GM12875 (cell line): ENCODE results near the gene ATXN8OS.

Source experiments
- H3K4me3 ChIP-seq: one replicate; pipeline ENCODE4 v1.5.1; 2011; ENCODE audit warnings: low read depth, low read length, control low read depth
- TF ChIP-seq, protein P1 (sequence below): IDR thresholded peaks from 2 replicates; pipeline ENCODE4 v1.5.1; 2011; ENCODE audit warnings: low read depth, mild to moderate bottlenecking, control low read depth, inconsistent platforms, low read length, moderate library complexity, borderline replicate concordance; ENCODE audit not compliant: insufficient read depth

ATXN8OS gene

GRCh38 chr13:70107498-70108281 is at the start of gene ATXN8OS:
Gene ATXN8OS, plus strand, starts transcription at chr13:70107826.
- H3K4me3 ChIP-seq: no peak within 1 kb of the TSS
- TF ChIP-seq, protein P1, sequence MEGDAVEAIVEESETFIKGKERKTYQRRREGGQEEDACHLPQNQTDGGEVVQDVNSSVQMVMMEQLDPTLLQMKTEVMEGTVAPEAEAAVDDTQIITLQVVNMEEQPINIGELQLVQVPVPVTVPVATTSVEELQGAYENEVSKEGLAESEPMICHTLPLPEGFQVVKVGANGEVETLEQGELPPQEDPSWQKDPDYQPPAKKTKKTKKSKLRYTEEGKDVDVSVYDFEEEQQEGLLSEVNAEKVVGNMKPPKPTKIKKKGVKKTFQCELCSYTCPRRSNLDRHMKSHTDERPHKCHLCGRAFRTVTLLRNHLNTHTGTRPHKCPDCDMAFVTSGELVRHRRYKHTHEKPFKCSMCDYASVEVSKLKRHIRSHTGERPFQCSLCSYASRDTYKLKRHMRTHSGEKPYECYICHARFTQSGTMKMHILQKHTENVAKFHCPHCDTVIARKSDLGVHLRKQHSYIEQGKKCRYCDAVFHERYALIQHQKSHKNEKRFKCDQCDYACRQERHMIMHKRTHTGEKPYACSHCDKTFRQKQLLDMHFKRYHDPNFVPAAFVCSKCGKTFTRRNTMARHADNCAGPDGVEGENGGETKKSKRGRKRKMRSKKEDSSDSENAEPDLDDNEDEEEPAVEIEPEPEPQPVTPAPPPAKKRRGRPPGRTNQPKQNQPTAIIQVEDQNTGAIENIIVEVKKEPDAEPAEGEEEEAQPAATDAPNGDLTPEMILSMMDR: no peak

- TF ChIP-seq, protein P1: no peak
- H3K4me3 ChIP-seq: no peak overlapping the region
Observed at GRCh38 chr13:70080012-70080411, 27.6 kb upstream of the ATXN8OS start.

- no peak overlapping the region for H3K4me3 ChIP-seq
- TF ChIP-seq, protein P1: no peak
Observed at GRCh38 chr13:70087247-70087646, 20.4 kb upstream of the ATXN8OS start.

GRCh38 chr13:70088926-70089325 is 18.7 kb upstream of the ATXN8OS start:
- H3K4me3 ChIP-seq: no peak overlapping the region
- TF ChIP-seq, protein P1: no peak

DNA sequence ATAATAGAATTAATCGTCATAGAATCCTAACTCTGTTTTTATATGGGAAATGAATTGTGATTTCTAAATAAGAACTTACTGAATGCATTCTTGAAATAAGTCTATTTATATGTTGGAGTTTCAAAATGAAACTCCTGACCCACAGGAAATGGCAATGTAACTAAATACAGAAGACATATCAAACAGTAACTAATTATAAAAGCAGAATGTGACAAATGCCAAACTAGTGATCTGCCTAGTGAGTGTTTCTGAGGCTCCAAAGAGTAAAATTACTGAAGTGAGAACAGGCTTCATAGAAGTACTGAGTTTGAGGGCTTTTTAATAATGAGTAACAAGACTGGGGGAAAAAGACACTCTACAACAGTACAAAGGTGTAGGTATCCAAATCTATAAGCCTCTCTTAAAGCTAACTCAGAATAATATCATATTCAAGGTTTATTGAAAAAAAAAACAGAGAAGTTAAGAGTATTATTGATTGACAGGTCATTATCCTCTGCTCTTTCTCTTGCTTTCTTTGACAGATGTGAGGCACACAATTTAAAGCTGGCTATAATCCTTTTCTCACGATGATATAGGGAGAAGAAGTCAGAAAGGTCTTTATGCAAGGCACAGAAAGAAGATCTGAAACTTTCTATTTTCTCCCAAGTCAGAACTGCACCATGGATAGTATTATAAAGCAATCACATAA is 17.4 kb upstream of the ATXN8OS start:
- TF ChIP-seq, protein P1: no peak
- no peak overlapping the region for H3K4me3 ChIP-seq

- TF ChIP-seq, protein P1: no peak
- no peak overlapping the region for H3K4me3 ChIP-seq
Observed at GRCh38 chr13:70098669-70099068, 9.0 kb upstream of the ATXN8OS start.

DNA sequence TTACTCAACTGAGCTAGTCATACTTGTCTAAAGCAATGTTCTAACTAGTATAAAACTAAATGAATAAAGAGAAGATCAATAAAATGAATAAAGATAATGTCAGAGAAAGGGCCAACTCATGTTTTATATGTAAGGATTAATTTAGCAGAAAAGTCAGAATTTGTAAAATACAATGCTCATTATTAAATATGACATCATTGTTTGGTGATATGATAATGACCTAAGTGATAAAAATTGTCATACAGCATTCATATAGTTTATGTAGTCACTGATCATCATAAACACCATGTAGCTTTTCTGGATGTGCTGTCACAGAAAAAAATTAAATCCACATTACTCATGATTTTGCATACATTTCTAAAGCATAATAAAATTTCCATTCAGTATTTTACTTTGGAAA is 3.1 kb upstream of the ATXN8OS start:
- no peak overlapping the region for H3K4me3 ChIP-seq
- TF ChIP-seq, protein P1: no peak
